T-helper 2 cell treated with Interferon-gamma antibody and Interleukin-4, amounts not matched to agents 100 ng/mL and 5 ng/mL, for 36 hours (primary cell): Measurements from ENCODE around the gene PELI2. TPM values are rescaled to one million over a fixed set of nuclear protein-coding genes. Genes with fewer than 3 reads are reported as not detected.

ENCODE experiments used
- intact Hi-C: fragments of 100-400 bp; cut with micrococcal nuclease; formaldehyde crosslinking; loops from one replicate; pipeline ENCODE4 v1.15.1; 2023
- total RNA-seq: library from RNA; stranded (reverse); gene quantifications from 2 replicates; pipeline ENCODE4 v1.2.3, GENCODE V29; 2022

The PELI2 gene
- total RNA-seq, 1 donor from 2014 or later, result 1.5 TPM

DNA sequence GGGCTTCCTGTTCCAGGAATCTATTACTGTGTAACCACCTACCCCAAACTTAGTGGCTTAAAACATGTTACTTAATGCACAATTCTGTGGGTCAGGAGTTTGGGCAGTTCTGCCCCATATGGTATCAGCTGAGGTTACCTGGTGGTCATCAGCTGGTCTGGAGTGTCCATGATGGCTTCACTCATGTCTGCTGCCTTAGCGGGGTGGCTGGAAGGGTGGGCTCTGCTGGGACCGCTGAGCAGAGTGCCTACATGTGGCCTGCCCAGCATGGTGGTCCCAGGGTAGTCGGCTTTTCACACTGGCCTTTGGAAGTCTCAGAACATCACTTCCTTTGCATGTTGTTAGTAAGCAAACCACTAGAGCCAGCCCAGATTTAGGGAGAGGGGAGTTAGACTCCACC, 53.9 kb downstream of the PELI2 start:
- intact Hi-C loops, result no loop called here

DNA sequence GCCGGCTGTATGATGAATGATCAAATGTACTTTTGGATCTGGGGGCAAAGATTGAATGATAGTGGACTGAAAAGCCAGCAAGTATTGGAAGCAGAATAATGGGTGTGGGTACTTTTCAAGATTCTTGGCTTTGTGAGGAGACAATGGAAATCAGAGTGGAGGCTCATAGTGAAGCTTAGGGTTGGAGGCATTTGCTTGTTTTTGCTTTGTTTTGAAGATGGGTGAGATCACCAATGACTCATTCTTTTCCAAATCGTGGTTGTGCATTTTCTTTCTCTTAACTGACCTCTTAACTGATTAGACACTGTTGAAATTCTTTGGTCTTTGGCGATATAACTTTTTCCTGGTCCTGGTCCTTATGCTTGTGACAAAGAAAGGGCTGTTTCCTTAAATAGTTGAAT, 54.4 kb downstream of the PELI2 start:
- intact Hi-C loops, result no loop called here

DNA sequence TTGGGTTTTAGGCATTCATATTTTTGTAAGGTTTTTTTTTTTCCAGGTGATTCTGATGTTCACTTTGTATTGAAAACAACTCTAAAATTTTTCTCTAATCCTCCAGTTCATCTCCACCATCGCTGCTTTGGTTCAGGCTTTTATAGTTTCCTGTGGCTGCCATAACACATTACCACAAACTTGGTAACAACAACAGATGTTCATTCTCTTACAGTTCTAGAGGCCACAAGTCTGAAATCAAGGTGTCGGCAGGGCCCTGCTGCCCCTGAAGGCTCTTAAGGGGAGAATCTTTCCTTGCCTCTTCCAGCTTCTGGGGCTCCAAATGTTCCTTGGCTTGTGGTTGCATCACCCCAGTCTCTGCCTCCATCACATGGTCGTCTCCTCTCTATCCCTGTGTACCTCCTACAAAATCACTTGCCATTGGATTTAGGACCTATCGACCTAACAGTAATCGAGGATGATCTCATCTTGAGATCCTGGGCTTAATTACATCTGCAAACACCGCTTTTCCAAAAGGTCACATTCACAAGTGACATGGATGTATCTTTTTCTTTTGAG, 55.2 kb downstream of the PELI2 start:
- intact Hi-C loops, result no loop called here

DNA sequence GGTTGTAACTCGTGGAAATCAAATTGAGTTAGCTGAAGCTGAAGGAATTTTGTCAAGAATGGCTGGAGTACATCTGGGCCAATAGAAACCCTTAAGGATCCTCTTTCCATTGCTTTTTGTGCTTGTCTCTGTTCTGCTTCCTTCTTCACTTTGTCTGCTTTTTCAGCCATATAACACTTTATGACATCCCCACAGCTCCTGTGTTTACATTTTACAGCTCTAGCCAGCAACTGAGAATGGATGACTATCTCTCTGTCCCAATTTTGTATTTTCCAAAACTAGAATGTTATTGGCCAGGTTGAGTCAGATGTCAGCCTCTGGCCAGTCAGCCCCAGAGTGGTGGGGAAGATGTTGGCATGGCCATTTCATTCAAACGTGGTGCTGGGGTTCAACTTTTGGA, 57.6 kb downstream of the PELI2 start:
- intact Hi-C loops, result no loop called here

DNA sequence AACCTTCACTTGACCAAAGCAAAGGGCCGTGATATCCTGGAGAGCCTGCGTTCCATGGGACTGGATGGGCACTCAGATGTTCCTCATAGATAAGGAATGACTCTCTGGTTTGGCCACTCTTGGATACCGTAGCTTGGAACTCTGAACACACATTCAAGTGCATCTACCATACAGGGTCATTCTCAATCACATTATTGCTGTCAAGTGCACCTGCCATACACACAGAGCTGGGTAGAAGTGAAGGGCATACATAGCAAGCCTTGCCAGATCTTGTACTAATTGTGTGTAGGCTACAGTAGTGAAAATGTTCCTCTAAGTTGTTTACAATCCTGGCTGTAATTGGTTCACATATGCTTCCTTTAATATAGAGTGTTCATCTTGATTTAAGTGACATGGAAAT, 58.3 kb downstream of the PELI2 start:
- intact Hi-C loops, result no loop called here

DNA sequence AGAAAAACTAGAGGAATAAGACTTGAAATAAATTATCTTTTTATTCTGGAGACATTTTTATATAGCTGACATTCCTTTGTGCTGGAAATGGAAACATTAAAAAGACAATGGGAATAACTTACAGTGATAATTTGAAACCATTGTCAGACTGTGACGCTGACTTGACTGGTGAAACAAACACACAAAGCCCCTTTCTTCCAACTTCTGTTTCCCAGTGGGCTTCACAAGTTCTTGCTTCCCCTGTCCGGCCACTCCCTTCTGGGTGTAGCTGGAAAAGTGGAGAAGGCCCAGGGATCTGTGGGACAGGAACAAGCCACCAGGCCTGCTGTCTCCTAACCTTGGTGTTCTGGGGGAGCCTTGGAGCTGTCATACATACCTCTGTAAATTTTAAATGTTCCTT, 58.8 kb downstream of the PELI2 start:
- intact Hi-C loops, result no loop called here

DNA sequence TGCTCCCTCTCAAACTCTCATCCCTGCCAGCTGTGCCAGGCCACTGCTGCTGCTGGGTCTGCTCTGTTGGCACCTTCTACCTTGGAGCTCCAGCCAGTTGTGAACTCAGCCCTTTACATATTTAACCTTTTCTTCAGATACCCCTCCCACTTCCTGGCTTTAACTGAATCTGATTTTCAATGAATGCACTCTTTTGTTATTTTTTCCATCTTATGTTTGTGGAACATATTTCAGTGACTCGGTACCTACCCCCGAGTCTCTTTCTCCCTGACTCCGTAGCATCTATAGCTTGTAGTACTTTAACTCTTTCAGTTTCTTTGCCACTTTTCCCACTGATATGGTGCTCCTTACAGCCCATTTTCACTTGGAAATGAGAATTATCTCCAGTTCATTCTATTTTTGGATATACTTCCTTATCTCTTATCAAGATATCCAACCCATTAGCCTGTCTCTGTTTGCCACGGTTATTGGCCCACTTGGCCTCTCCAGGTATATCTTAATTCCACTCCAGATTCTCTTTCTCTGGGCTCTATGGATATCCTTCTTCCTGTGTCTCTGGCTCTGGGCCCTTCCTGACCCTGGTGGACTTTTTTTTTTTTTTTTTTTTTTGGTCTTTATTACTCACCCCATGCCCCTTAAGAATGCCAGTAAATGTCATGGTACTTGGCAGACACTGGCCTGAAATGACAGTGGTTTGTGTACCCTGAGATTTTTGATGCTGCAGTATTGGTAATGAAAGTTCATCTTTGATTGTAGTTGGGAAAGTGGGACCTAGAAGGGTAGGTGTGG, 62.7 kb downstream of the PELI2 start:
- intact Hi-C loops, result no loop called here

DNA sequence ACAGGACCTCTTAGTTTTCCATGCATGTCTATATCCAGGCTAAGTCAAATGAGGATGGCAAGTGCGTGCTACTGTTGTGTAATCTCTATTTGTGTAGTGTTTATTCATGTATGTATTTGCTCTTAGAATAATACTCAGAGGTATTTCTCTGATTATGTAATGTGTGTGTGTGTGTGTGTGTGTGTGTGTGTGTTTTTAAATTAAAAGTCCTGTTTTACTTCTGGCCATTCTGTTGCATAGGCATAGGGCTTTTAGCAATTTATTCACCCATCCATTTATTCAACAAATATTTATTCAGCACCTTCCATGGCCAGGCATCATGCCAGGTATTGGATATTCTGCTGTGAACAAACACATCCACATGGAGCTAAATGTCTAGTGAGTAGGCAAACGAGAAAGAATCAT, 63.5 kb downstream of the PELI2 start:
- intact Hi-C loops, result no loop called here

DNA sequence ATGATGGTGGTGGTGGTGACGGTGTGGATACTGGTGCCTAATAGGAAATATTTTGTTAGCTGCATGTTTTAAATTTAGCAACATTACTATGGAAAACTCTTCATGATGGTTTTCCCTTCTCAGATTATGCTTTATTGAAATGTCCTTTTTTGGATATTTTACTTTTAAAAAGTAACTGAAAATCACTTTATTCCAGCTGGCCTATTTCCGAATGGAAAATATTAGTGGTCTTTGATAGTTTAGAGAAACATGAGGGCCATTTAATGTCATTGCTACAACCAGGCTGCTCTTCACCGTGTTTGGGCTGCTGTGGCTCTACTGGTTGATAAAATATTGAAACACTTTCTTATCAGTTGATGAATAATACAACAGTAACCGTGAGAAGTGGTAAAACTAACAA, 64.2 kb downstream of the PELI2 start:
- intact Hi-C loops, result no loop called here

DNA sequence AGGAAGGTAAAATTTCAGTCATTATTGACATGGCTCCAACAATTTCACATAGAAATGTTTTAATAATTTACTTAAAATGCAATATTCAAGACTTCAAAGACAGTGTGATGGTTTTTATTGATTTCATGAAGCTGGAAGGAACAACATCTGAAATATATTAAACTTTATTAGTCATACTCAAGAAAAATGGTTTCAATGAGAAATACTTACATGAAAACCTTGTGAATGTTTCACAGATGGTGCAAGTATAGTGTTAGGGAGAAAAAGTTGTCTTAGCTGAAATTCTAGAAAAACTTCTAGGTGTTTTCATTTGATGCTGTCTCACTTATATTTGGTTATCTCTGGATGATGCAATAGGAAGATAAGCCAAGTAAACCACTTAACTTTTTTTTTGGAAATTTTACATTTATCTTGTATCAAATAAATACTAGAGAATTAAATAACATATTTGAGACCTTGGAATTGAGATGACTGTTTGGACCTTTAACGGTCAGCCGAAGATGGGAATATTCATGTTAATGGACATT, 65.5 kb downstream of the PELI2 start:
- intact Hi-C loops, result no loop called here

DNA sequence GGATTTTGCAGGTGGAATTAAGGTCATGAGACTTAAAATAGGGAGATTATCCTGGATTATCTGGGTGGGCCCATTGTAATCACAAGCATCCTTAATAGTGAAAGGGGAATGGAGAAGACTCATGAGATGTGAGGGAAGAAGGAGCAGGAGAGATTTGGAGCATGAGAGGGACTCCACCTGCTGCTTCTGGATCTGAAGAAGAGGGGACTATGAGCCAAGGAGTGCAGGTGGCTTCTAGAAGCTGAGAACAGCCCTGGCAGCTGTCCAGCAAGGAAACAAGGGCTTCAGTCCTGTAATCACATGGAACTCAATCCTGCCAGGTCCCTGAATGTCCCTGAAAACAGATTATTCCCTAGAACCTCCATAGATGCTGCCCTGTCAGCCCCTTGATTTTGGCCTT, 67.8 kb downstream of the PELI2 start:
- intact Hi-C loops, result no loop called here

DNA sequence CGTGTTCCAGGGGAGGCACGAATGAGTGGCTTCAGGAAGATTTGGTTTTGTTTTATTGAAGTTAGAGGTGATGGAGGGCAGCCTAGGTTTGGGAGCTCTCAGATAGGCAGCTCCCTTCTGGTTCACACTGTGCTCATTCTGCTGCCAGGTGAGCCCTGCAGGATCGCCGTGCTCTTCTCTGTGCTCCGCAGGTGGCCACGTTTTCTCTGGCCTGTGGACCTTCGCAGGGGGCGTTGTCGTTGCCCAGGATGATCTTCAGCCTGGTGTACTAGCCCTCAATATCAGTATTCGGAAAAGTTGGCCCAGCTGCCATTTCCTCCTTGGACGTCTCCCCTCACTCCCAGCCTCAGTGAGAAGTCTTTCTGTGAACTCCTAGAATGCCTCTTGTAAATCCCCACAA, 69.5 kb downstream of the PELI2 start:
- intact Hi-C loops, result no loop called here

DNA sequence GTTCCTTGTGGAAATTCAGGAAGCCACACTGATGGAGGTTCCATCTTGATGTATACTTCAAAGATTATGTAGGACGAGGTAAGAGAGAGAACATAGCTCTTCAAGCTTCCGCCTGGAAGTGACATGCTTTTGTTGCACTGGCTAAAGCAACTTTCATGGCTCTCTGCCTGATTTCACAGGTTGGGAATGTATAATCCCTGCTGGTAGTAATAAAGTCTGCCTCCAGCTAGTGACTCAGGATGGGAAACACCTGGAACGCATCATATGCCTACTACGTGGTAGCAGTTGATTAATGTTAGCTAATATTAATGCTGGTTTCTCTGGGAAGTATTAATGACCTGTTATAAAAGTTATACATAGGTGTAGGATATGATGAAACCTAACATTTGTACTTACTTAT, 71.1 kb downstream of the PELI2 start:
- intact Hi-C loops, result no loop called here

DNA sequence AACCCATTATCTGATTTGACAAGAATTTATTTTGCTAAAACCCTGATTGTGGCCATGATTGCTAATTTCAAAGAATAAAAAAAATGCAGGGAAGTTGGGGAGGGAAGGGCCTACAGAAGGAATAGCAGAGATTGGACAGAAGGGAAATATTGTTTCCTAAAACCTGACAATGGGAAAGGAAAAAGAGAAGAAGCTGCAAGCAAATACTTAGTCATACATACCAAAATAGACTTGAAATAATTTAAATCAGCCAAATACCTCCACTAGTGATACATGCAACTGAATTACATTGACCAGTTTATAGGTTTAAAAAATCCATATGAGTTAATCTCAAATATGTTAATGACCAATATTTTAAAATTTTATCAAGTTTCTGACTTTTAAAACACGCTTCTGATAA, 75.1 kb downstream of the PELI2 start:
- intact Hi-C loops, result no loop called here

DNA sequence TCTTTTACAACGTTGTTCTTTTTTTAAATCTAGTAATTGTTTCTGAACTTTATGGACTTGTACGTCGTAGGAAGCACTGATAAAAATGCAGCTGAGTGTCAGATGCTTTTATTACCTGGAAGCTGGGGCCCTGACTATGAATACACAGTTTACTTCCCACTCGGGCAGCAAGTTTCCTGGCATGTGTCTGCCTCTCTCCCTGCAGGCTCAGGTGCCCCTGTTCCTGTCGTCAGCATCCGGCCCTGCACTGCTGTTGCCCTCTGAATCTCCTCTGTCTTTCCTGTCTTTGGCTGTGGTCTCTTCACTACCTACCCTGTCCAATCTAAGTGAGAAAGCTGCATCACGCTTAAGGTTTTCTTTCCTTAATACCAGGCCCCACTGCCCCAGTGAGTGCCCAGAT, 75.8 kb downstream of the PELI2 start:
- intact Hi-C loops, result no loop called here

DNA sequence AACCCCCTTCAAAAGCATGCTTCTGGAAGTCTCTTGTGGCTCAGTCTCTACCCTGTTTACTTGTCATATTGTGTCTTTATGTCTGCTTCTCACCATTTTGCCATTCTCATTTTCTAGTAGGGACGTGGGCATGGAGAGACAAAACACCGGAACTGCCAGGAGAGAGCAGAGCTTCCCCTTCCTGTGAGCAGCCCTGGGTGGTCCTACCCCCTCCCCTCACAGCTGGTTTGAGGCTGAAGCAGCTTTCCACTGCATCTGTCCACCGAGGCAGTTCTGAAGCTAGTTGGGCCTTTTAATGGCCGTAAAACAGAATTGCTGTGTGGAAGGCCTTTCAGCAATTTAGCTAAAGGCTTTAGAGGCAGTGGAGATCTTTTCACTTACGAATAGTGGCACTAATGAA, 77.0 kb downstream of the PELI2 start:
- intact Hi-C loops, result no loop called here

DNA sequence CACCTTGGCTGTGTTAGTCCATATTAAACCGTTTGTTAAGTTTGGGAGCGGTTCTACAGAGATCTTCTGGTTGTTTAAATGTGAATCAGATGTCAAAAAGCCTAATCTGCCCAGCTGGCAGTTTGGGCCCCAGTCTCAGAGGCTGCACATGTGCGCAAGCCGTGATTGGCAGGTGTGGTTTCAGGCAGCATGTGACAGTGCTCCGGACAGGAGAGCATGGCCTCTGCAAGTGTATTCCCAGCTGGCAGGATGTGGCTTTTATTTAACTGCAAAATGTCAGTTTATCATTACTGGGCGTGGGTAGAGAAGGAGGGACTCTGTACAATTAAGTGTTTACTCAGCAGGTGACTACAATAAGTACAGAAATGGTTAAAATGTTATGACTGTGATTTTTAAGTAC, 77.5 kb downstream of the PELI2 start:
- intact Hi-C loops, result no loop called here

DNA sequence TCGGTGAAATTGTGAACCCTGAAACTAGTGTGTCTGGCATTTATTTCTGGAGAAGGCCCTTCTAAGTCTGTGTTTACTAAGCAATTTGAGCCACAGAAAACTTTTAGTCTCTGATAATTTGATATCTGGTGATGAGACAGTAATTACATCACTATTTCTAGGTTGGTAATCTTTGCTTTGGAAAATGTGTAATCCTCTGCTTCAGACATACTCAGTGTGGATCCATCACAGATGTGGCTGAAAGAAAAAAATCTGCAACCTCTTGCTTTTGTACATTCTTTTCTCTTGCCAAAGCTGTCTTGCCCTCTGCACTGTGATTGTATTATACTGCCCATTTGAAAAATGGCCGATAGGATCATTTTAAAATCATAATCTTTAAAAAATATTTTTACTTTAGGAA, 78.1 kb downstream of the PELI2 start:
- intact Hi-C loops, result no loop called here

DNA sequence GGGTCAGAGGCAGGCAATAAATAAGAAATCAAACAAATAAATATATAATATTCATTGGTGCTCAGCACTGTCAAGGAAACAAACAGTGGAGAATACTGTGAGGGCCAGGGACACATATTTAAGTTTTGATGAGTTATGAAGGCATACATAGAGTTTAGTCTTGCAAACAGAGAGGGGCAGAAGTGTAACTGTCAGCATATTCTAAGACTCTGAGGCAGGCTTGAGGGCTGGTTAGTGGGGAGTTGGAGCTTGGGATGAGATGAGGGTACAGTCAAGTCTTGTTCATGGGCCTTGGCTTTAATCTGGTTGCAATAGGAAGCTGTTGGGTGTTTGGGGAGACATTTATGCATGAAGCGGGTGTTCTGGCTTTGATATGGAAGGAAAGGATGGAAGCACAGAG, 78.9 kb downstream of the PELI2 start:
- intact Hi-C loops, result no loop called here

DNA sequence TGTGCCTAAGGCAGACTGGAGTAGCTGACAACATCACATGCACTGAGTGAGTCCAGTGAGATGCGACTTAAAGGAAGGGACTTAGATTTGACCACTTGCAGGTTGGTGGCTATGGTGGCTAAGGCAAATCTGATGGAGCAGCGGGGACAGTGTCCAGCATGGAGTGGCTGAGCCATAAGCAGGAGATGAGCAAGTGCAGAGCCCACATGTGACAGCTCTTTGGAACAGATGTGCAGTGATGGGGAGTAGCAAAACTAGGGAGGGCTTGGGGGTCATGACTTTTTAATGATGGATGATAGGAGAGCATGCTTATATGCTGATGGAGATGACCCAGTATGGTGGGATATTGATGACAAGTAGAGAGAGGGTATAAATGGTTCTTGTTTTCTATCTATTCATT, 80.2 kb downstream of the PELI2 start:
- intact Hi-C loops, result no loop called here

DNA sequence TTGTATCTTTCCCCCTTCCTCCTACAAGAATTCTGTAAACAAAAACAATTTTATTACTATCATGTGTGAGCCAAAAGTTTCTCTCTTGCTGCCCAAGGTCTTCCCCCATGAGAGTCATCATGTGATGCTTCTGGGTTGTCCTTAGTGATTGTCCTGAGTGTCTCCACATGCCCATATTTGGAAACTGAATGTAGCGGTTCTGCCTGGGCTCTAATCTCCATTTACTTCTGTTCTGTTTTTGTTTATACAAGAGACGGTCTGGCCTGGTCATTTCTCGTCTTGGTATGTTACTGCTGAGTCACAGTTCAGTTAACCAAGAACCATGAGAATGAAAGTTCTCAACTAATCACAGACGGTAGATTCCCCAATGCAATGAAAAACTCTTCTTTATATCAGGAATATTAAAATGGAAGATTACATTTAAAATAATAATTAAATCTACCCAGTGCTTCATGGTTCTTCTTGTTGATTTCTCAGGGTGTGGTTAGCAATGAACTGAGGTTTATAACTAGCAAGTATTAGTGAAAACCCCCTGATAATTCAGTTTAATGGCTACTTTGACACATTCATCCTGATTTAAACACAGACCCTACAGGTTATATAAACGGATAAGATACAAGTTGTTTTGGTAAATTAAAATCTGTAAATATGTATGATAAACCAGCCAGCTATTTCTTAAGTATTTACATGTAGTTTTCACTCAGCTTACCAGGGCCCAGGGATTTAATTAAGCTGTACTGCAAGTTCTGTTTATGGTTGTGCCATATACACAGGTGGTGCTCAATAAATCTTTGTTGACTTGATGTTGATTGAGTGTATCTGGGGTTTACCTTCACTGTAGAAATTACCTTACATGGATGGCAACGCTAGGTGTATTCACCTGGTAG, 81.1 kb downstream of the PELI2 start:
- intact Hi-C loops, result no loop called here

DNA sequence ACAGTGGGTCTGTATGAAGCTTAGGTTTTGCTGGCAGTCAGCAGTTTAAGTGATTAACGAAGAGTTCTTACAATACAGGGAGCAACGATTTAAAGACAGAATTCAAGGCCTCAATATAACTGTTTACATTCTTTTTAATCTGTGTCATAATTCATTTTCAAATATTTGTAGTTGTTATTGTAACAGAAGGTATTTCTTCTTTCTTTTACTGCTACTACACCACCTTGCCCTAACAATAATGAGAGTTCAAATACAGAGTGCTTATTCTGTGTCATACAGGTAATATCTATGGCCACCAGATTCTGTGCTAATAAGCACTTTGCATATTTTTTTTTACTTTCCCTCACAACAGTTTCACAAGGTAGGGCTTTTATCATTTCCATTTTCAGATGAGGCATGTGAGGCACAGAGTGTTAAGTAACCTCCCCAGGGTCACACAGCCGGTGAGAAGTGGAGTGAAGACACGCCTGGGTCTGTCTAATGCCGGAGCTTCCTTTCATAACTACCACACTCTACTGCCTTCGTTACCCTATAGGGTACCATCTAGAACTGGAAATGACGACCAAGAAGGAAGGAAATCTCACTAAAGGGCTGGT, 81.9 kb downstream of the PELI2 start:
- intact Hi-C loops, result no loop called here
